Ishikawa (cell line): ENCODE measurements around the gene KBTBD6.

Experiments
- CEBPB ChIP-seq: IDR thresholded peaks from 2 replicates; pipeline ENCODE4 v1.6.1; 2012
- CREB1 ChIP-seq: IDR thresholded peaks from 2 replicates; pipeline ENCODE4 v1.6.1; 2012; ENCODE audit warnings: low read depth
- EGR1 ChIP-seq: IDR thresholded peaks from 2 replicates; pipeline ENCODE4 v1.6.1; 2012
- EP300 ChIP-seq: IDR thresholded peaks from 2 replicates; pipeline ENCODE4 v1.6.1; 2012; ENCODE audit warnings: borderline replicate concordance
- FOXM1 ChIP-seq: IDR thresholded peaks from 2 replicates; pipeline ENCODE4 v1.6.1; 2012; ENCODE audit warnings: low read depth, borderline replicate concordance
- MAX ChIP-seq: IDR thresholded peaks from 2 replicates; pipeline ENCODE4 v1.6.1; 2012
- NFIC ChIP-seq: IDR thresholded peaks from 2 replicates; pipeline ENCODE4 v1.6.1; 2012
- RAD21 ChIP-seq: IDR thresholded peaks from 2 replicates; pipeline ENCODE4 v1.6.1; 2012; ENCODE audit warnings: low read depth
- REST ChIP-seq: IDR thresholded peaks from 2 replicates; pipeline ENCODE4 v1.6.1; 2012; ENCODE audit warnings: low read depth, mild to moderate bottlenecking
- TAF1 ChIP-seq: IDR thresholded peaks from 2 replicates; pipeline ENCODE4 v1.6.1; 2012; ENCODE audit warnings: low read depth, mild to moderate bottlenecking
- TCF12 ChIP-seq: IDR thresholded peaks from 2 replicates; pipeline ENCODE4 v1.6.1; 2012; ENCODE audit warnings: low read depth
- TEAD4 ChIP-seq: IDR thresholded peaks from 2 replicates; pipeline ENCODE4 v1.6.1; 2012
- USF1 ChIP-seq: IDR thresholded peaks from 2 replicates; pipeline ENCODE4 v1.6.1; 2012
- YY1 ChIP-seq: IDR thresholded peaks from 2 replicates; pipeline ENCODE4 v1.6.1; 2012; ENCODE audit warnings: low read depth
- ZBTB7A ChIP-seq: IDR thresholded peaks from 2 replicates; pipeline ENCODE4 v1.6.1; 2012; ENCODE audit warnings: low read depth

Gene KBTBD6

GRCh38 chr13:41156620-41157019 is 24.0 kb upstream of the KBTBD6 start:
- TF ChIP-seq NFIC (no peak), USF1 (no peak), REST (no peak), YY1 (no peak), TCF12 (no peak), TEAD4 (no peak), TAF1 (no peak)

- no peak for TF ChIP-seq RAD21
- no peak for TF ChIP-seq TAF1
- no peak for TF ChIP-seq FOXM1
- no peak for TF ChIP-seq CEBPB
- no peak for TF ChIP-seq ZBTB7A
- TF ChIP-seq EP300 = no peak
- TF ChIP-seq CREB1 = no peak
- TF ChIP-seq YY1 = no peak
- no peak for TF ChIP-seq MAX
- TF ChIP-seq REST = no peak
- no peak for TF ChIP-seq NFIC
- no peak for TF ChIP-seq TCF12
- no peak for TF ChIP-seq EGR1
Measured at GRCh38 chr13:41154042-41154441, 21.4 kb upstream of the KBTBD6 start.

- TF ChIP-seq EP300 (no peak), YY1 (no peak), USF1 (no peak), MAX (no peak), TAF1 (no peak), REST (no peak), TCF12 (no peak), ZBTB7A (no peak), FOXM1 (no peak), RAD21 (no peak), NFIC (no peak), CEBPB (no peak), CREB1 (no peak), EGR1 (no peak)
Measured at GRCh38 chr13:41152005-41152404, 19.4 kb upstream of the KBTBD6 start.

GRCh38 chr13:41150058-41150457 is 17.5 kb upstream of the KBTBD6 start:
- TF ChIP-seq TCF12 (no peak), FOXM1 (no peak), NFIC (peak; percentile 54), TAF1 (no peak), MAX (no peak), REST (no peak), CREB1 (no peak), CEBPB (no peak), RAD21 (no peak)
